K562 (cell line): ENCODE data around the gene DNAAF8. TPM values are rescaled to one million over a fixed set of nuclear protein-coding genes. Genes with fewer than 3 reads are reported as not detected.

ENCODE experiments used
- ATAC-seq: fragments of 200-7000 bp; cut with Tn5 transposase; 3 replicates; pipeline ENCODE4 v1.9.1; 2020; ENCODE audit warnings: moderate library complexity
- BruUV-seq: library from RNA; stranded (reverse); fragments of 400-500 nt; replicated peaks from 2 replicates; lab custom pipeline; 2021; lab: Mats Ljungman, UMichigan
- CTCF ChIA-PET: fragments of 300-600 bp; formaldehyde crosslinking; extraction: SDS; loops from one replicate; lab custom pipeline; 2021; ENCODE audit warnings: low intra/inter-chr PET ratio; lab: Yijun Ruan, JAX
- POLR2A ChIA-PET: fragments of 300-600, 350-650 bp; sonication (Branson Sonifier 250); formaldehyde crosslinking; extraction: SDS; loops from one replicate; lab custom pipeline; 2021; ENCODE audit warnings: antibody characterized with exemption, inconsistent platforms; lab: Yijun Ruan, JAX
- DNase-seq, 4 experiments: peaks; one replicate each; pipeline versions ENCODE4 v3.0.0 to v3.0.0-alpha.2; 2011 to 2018; ENCODE audit warnings: low spot score in 3 of 4, mixed read lengths in 3 of 4; ENCODE audit errors: extremely low read depth in 1 of 4
- FAIRE-seq: peaks from 2 replicates; lab custom pipeline; 2011; peaks lifted over from hg19 to GRCh38; lab: Jason Lieb, UNC
- H2AFZ ChIP-seq: 2 replicates; pipeline ENCODE4 v1.6.0; 2011; ENCODE audit warnings: low read depth, low read length, control low read depth, inconsistent platforms
- H3K27ac ChIP-seq: fragments of 200-600 bp; 3 replicates; pipeline ENCODE4 v1.8.0; 2011; ENCODE audit warnings: low read depth, mild to moderate bottlenecking, control low read depth, inconsistent platforms, low read length, moderate library complexity, mixed read lengths; ENCODE audit errors: extremely low read depth
- H3K27me3 ChIP-seq, 2 experiments: fragments of 300-600 bp in 1 of 2; 2 replicates in 1 of 2; 3 replicates in 1 of 2; pipeline versions ENCODE4 v1.6.0 to v1.8.0; 2011; ENCODE audit warnings: inconsistent platforms in 2 of 2, low read length in 2 of 2, mild to moderate bottlenecking in 1 of 2, mixed read lengths in 1 of 2, moderate library complexity in 1 of 2; ENCODE audit not compliant: control insufficient read depth in 2 of 2, insufficient read depth in 2 of 2
- H3K36me3 ChIP-seq: fragments of 300-600 bp; 3 replicates; pipeline ENCODE4 v1.8.0; 2011; ENCODE audit warnings: mild to moderate bottlenecking, low read length, inconsistent platforms; ENCODE audit not compliant: control insufficient read depth, insufficient read depth
- H3K4me1 ChIP-seq, 2 experiments: fragments of 200-600 bp in 1 of 2; replicated peaks in 1 of 2; 2 replicates in 1 of 2; 3 replicates in 1 of 2; pipeline versions ENCODE4 v1.5.1 to v1.8.0; 2011; ENCODE audit warnings: inconsistent platforms in 2 of 2, low read length in 2 of 2, mild to moderate bottlenecking in 1 of 2, mixed read lengths in 1 of 2, moderate library complexity in 1 of 2; ENCODE audit not compliant: control insufficient read depth in 2 of 2, insufficient read depth in 2 of 2
- H3K4me2 ChIP-seq: 2 replicates; pipeline ENCODE4 v1.6.1; 2011; ENCODE audit warnings: low read length, control low read depth, inconsistent platforms, mixed read lengths; ENCODE audit not compliant: insufficient read depth
- H3K4me3 ChIP-seq: fragments of 200-600 bp; sonication (generic), shearing (Covaris generic); 2 replicates; pipeline ENCODE4 v1.5.1; 2016; ENCODE audit warnings: control low read depth, inconsistent platforms
- H3K79me2 ChIP-seq: fragments of 200-600 bp; 3 replicates; pipeline ENCODE4 v1.8.0; 2011; ENCODE audit warnings: low read length, inconsistent platforms; ENCODE audit not compliant: control insufficient read depth, insufficient read depth
- H3K9ac ChIP-seq, 2 experiments: 2 replicates each; pipeline versions ENCODE4 v1.6.0 to v1.6.1; 2011; ENCODE audit warnings: low read depth in 2 of 2, low read length in 2 of 2, control low read depth in 1 of 2, inconsistent platforms in 1 of 2, mild to moderate bottlenecking in 1 of 2, mixed read lengths in 1 of 2; ENCODE audit not compliant: insufficient read depth in 1 of 2
- H3K9me1 ChIP-seq: one replicate; pipeline ENCODE4 v1.6.0; 2011; ENCODE audit warnings: inconsistent platforms, mild to moderate bottlenecking, low read length, moderate library complexity; ENCODE audit not compliant: control insufficient read depth, insufficient read depth
- H3K9me3 ChIP-seq: replicated peaks from 2 replicates; pipeline ENCODE4 v1.5.1; 2011; ENCODE audit warnings: low read depth, low read length, inconsistent platforms; ENCODE audit not compliant: control insufficient read depth, insufficient read depth
- H4K20me1 ChIP-seq: replicated peaks from 2 replicates; pipeline ENCODE4 v1.6.1; 2011; ENCODE audit warnings: low read length, inconsistent platforms, mixed read lengths; ENCODE audit not compliant: control insufficient read depth, insufficient read depth
- ATF3 ChIP-seq, 2 experiments: fragments of 450-650 bp in 1 of 2; sonication (generic) in 1 of 2; formaldehyde crosslinking in 1 of 2; IDR thresholded peaks in 1 of 2; conservative IDR thresholded peaks in 1 of 2; 2 replicates each; pipeline versions ENCODE4 v1.6.1 to v1.8.1; 2016 to 2023; ENCODE audit warnings: mild to moderate bottlenecking in 2 of 2, moderate library complexity in 2 of 2, inconsistent platforms in 1 of 2, missing genetic modification reagents in 1 of 2
- CEBPG ChIP-seq, 3 experiments: fragments of 200-800 bp in 1 of 3; sonication (Bioruptor generic) in 1 of 3; sonication (generic) in 1 of 3; formaldehyde crosslinking in 1 of 3; IDR thresholded peaks in 2 of 3; conservative IDR thresholded peaks in 1 of 3; 2 replicates each; pipeline versions ENCODE4 v1.6.1 to v1.8.0; 2016 to 2022; ENCODE audit warnings: missing compliant biosample characterization in 2 of 3, missing genetic modification characterization in 2 of 3, mild to moderate bottlenecking in 1 of 3, missing genetic modification reagents in 1 of 3
- CUX1 ChIP-seq: fragments of 200-800 bp; sonication (Bioruptor generic); IDR thresholded peaks from 2 replicates; pipeline ENCODE4 v1.6.1; 2016; ENCODE audit warnings: missing genetic modification characterization, missing compliant biosample characterization
- WGBS: fragments of 100-300 bp; shearing (Covaris generic); methylation state at CpG from one replicate; pipeline ENCODE4 v1.1.6; 2016; ENCODE audit warnings: low coverage, mixed read lengths; ENCODE audit not compliant: insufficient coverage; ENCODE audit errors: missing lambda C conversion rate; 5-methylcytosine and 5-hydroxymethylcytosine counted together
- in situ Hi-C: fragments of 300-500 bp; cut with MboI; formaldehyde crosslinking; loops from 4 replicates; pipeline ENCODE4 v1.15.0; 2018; ENCODE audit warnings: inconsistent platforms, mixed read lengths
- intact Hi-C: fragments of 100-400 bp; cut with micrococcal nuclease; formaldehyde crosslinking; loops from 2 replicates; pipeline ENCODE4 v1.14.2; 2022
- polyA plus RNA-seq, 8 experiments: library from polyadenylated mRNA; depleted of rRNA in 4 of 8; stranded (reverse) in 5 of 8; unstranded in 3 of 8; fragments of >200 nt; fragmentation: Nextera tagmentation in 2 of 8; fragmentation: Illumina TruSeq in 1 of 8; extraction: Ambion mirVana in 2 of 8; extraction: Trizol in 1 of 8; gene quantifications; 2 replicates each; pipeline versions ENCODE4 v1.2.1 to v1.2.3, GENCODE V29; 2011 to 2014; ENCODE audit warnings: inconsistent platforms in 1 of 8, missing spikeins in 1 of 8
- total RNA-seq, 7 experiments: library from RNA; depleted of rRNA in 6 of 7; stranded (reverse); fragments of >200 nt in 6 of 7; fragmentation: Illumina TruSeq in 2 of 7; extraction: Trizol in 2 of 7; gene quantifications; 2 replicates each; pipeline versions ENCODE4 v1.2.1 to v1.2.3, GENCODE V29; 2011 to 2021; ENCODE audit warnings: low replicate concordance in 1 of 7

Gene DNAAF8
- total and polyA plus RNA-seq, 9 of the 15 experiments (the other 6 are each of a cell fraction or from before 2014, with no cell fraction given), result 0.04 to 0.12 (median 0.10) TPM; not detected in 6

GRCh38 chr16:4785758-4786433 is 51.6 kb downstream of the DNAAF8 start:
- Histone ChIP-seq H3K79me2 (no peaks in the 10 kb centered on the region), H2AFZ (no peak overlapping the region), H3K9me3 (no peaks in the 10 kb centered on the region), H3K9ac (no peak overlapping the region), H4K20me1 (no peaks in the 10 kb centered on the region), H3K4me3 (no peak overlapping the region), H3K4me2 (no peak overlapping the region), H3K36me3 (no peaks in the 10 kb centered on the region), H3K9me1 (no peaks in the 10 kb centered on the region), H3K4me1 (peaks cover 19 to 38% of the 10 kb centered on the region in 2 experiments; a peak in 4 of 5 replicates), H3K27me3 (no peaks in the 10 kb centered on the region), H3K27ac (no peak overlapping the region)
- WGBS, result 62% methylated on average over 16 of the region's 23 CpGs
- in situ Hi-C loops (no loop called here), intact Hi-C loops (no loop called here)
- BruUV-seq, result no TSS peak
- DNase-seq (no peak), FAIRE-seq (no peak), ATAC-seq (no peak)
- CTCF ChIA-PET, result no interaction called here
- POLR2A ChIA-PET, result interaction anchor here (1.2 kb wide), 1 partner anchor 127 kb away, joined by 3 read pairs; no protein-coding TSS in a partner anchor
- TF ChIP-seq CUX1 (CRISPR knock-in tag), result no peak
- TF ChIP-seq CEBPG (CRISPR knock-in tag; IDR thresholded peaks at IDR 0.05), result 0 out of 2 replicates have a peak, but pooled peaks have one; percentile 33
- TF ChIP-seq CEBPG (tag; conservative IDR thresholded peaks at IDR 0.05 in 1 of 2, IDR thresholded peaks at IDR 0.05 in 1 of 2), result no peak
- peak; percentile 49 for TF ChIP-seq ATF3 (IDR thresholded peaks at IDR 0.05)
- TF ChIP-seq ATF3 (CRISPR knock-in tag; conservative IDR thresholded peaks at IDR 0.05), result no peak
